GM19239 (cell line): Measurements from ENCODE around the gene HBG2.
"Not testable (repeated sequence)": the region's sequence is repeated elsewhere in the genome, so short reads cannot be mapped to it uniquely, and the experiment has no call there.

ENCODE experiments used
- DNase-seq: peaks from one replicate; pipeline ENCODE4 v3.0.0; 2011; ENCODE audit warnings: low spot score; ENCODE audit not compliant: insufficient read length
- FAIRE-seq: peaks from 2 replicates; lab custom pipeline; 2011; peaks lifted over from hg19 to GRCh38; lab: Jason Lieb, UNC

Gene HBG2

DNA sequence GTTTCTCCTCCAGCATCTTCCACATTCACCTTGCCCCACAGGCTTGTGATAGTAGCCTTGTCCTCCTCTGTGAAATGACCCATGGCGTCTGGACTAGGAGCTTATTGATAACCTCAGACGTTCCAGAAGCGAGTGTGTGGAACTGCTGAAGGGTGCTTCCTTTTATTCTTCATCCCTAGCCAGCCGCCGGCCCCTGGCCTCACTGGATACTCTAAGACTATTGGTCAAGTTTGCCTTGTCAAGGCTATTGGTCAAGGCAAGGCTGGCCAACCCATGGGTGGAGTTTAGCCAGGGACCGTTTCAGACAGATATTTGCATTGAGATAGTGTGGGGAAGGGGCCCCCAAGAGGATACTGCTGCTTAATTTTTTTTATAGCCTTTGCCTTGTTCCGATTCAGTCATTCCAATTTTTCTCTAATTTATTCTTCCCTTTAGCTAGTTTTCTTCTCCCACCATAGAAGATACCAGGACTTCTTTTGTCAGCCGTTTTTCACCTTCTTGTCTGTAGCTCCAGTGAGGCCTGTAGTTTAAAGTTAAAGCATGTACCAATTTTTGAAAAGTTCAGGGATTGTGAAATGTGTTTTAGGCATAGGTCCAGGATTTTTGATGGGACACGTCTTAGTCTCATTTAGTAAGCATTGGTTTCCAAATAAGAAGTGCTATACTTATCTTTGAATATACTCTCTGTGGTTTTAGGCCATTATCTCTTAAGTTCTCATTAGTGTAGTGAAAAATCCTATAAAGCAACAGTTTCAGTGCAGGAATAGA lies at the start of gene HBG2:
Gene HBG2 (minus strand): TSS at position 136 of the 768 bp plus-strand sequence. CDS start 53 bp downstream, at position 83.
- DNase-seq = not testable (repeated sequence)
- FAIRE-seq = peak; percentile 62

GRCh38 chr11:5304046-5304445 lies 49.5 kb upstream of the HBG2 start:
- no peak for DNase-seq
- no peak for FAIRE-seq

GRCh38 chr11:5303626-5304025 lies 49.0 kb upstream of the HBG2 start:
- DNase-seq = no peak
- FAIRE-seq = no peak

DNA sequence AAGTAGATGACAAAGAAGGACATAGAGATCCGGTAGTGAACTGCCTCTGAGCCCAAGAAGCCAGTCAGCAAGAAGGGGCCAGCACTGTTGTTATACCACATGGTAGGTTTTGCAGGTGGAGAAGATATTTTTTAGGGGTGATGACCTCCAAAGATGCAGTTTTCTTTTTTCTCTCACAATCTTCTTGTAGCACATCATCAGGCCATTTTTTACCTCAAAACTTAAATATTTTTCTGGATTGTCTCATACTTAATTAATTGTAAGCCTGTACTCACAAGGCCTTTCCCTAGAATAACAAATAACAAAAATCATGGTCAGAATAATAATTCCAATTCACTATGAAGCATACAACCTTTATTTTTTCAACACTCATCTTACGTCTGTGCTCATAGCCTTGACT lies 47.3 kb upstream of the HBG2 start, which contains the start of gene OR51B4:
Gene OR51B4 (minus strand): TSS at position 101 of the 400 bp plus-strand sequence. CDS start 0 bp downstream, at position 101.
- no peak for FAIRE-seq
- DNase-seq = no peak

DNA sequence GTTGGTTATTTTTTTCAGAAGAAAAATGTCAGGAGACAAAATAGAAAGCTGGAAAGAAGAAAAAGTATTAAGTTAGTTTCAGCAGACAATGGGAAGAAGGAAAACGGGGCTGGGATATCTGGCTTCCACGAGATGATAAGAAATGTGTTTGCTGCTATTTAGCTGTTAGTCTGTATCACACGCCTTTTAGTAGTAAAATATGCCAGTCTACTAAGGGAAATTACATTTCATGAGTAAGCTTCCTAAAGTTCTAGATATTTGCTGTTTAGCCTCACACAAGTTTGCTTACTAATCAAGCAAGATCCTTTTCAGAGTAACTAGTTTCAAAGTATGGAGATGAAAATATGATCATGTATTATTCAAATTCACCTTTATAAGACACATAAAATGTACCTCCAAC lies 45.7 kb upstream of the HBG2 start:
- FAIRE-seq (no peak), DNase-seq (no peak)

- no peak for DNase-seq
- FAIRE-seq = no peak
These were observed 43.9 kb upstream of the HBG2 start for GRCh38 chr11:5298451-5298850.

- FAIRE-seq (no peak), DNase-seq (no peak)
These were observed 43.2 kb upstream of the HBG2 start for GRCh38 chr11:5297721-5298323.

- DNase-seq, FAIRE-seq: not testable (repeated sequence)
These were observed 39.9 kb upstream of the HBG2 start for GRCh38 chr11:5294342-5294995.

DNA sequence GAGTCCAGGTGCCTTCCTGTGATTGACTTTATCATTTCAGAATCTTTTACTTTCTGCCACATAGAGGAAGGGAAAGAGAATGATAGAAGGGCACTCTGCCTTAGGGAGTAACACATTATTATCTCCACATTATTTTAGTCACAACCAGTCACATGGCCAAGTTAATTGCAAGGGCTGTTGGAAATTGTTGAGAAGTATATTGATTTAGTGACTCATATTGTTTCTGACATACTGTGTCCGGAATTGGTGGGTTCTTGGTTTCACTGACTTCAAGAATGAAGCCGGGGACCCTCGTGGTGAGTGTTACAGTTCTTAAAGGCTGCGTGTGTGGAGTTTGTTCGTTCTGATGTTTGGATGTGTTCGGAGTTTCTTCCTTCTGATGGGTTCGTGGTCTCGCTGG lies 38.4 kb upstream of the HBG2 start:
- no peak for DNase-seq
- no peak for FAIRE-seq

DNA sequence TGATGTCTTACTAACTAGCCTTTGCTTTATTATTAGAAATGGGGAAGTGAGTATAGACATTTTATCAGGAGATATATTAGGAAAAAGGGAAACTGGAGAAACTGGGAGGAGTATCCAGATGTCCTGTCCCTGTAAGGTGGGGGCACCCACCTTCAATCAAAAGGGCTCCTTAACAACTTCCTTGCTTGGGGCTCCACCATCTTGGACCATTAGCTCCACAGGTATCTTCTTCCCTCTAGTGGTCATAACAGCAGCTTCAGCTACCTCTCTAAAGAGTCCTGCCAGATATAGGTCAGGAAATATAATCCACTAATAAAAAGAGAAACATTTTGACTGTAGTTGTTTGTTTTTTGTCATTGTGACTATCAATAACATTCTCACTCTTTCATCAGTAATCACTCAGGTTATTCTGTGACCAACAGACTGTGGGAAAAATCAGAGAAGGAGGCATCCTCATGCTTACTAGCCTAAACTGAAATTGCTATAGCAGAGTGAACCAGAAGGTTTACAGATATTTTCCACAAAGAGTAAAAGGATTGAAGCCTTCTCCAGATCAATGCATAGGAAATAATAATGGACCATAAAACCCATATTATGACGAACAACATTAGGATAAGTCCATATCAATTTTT lies 36.7 kb upstream of the HBG2 start:
- DNase-seq (peak; percentile 25), FAIRE-seq (peak; percentile 11)

DNA sequence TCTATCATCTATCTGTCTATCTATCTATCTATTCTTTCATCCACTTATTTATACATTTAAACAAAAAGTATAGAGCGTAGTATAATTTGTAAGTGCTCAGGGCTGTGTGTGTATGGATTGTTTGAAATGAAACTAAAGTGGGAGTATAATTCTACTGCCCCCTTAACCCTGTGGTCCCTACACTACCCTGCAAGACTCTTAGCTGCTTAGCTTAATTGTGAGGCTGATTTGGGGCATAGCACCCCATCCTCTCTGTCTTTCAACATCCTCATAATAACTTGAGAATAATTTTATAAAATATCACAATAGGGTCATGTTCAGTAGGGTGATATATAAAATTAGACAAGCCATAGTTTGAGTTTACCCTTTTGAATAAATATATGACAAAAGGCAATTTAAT lies 35.5 kb upstream of the HBG2 start:
- FAIRE-seq (no peak), DNase-seq (no peak)

GRCh38 chr11:5289696-5290095 lies 35.1 kb upstream of the HBG2 start:
- FAIRE-seq (no peak), DNase-seq (no peak)

DNA sequence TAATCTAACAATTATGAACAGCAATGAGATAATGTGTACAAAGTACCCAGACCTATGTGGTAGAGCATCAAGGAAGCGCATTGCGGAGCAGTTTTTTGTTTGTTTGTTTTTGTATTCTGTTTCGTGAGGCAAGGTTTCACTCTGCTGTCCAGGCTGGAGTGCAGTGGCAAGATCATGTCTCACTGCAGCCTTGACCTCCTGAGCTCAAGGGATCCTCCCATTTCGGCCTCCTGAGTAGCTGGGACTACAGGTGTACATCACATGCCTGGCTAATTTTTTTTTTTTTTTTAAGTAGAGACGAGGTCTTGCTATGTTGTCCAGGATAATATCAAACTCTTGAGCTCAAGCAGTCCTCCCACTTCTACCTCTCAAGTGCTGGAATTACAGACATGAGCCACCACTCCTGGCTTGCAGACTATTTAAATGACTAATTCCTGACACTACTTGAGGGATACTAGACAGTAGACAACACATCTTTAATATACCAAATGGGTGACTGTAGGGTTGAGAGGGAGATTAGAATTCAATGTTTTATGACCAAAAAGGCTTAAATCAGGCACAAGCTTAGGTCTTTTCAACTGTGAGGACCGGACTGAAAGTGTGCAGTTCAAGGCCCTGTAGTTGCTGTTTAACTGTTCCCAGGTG lies 34.4 kb upstream of the HBG2 start:
- FAIRE-seq (no peak), DNase-seq (no peak)

DNA sequence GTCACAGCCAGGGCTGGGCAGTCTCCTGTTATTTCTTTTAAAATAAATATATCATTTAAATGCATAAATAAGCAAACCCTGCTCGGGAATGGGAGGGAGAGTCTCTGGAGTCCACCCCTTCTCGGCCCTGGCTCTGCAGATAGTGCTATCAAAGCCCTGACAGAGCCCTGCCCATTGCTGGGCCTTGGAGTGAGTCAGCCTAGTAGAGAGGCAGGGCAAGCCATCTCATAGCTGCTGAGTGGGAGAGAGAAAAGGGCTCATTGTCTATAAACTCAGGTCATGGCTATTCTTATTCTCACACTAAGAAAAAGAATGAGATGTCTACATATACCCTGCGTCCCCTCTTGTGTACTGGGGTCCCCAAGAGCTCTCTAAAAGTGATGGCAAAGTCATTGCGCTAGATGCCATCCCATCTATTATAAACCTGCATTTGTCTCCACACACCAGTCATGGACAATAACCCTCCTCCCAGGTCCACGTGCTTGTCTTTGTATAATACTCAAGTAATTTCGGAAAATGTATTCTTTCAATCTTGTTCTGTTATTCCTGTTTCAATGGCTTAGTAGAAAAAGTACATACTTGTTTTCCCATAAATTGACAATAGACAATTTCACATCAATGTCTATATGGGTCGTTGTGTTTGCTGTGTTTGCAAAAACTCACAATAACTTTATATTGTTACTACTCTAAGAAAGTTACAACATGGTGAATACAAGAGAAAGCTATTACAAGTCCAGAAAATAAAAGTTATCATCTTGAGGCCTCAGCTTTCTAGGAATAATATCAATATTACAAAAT lies 33.7 kb upstream of the HBG2 start:
- no peak for DNase-seq

DNA sequence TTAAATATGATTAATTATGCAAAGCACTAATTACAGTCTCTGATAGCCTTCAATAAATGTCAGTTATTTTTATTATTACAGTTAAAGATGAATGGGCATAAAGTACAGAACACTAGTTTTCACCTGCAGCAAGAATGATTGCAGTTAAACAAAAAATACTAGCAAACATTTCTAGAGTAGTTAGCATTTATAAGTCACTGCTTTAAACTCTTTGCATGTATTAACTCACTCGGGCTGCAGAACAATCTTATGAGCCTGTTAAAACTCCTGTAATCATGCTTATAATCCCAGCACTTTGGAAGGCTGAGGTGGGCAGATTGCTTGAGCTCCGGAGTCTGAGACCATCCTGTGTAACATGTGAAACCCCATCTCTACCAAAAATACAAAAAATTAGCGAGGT lies 32.3 kb upstream of the HBG2 start:
- no peak for FAIRE-seq
- no peak for DNase-seq

More for the DNA sequence above, 33.7 kb upstream of the HBG2 start:
- no peak for FAIRE-seq

DNA sequence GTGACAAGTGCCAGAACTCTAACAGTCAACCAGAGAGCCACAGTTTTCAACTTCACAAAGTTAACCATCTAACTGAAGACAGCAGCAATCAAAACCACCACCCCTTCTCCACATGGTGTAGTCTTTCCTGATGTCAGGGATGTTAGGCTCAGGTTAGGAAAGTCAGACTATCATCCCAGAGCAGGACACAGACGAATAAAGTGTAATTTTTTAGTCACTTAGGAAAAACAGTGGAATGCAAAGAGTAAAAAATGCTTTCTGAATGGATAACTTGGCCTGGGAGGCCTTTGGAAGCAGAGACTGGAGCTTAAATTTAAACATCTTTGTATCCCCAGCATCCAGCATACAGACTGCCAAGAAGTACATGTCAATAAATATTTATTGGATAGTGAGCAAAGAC lies 31.8 kb upstream of the HBG2 start:
- no peak for FAIRE-seq
- DNase-seq = no peak

DNA sequence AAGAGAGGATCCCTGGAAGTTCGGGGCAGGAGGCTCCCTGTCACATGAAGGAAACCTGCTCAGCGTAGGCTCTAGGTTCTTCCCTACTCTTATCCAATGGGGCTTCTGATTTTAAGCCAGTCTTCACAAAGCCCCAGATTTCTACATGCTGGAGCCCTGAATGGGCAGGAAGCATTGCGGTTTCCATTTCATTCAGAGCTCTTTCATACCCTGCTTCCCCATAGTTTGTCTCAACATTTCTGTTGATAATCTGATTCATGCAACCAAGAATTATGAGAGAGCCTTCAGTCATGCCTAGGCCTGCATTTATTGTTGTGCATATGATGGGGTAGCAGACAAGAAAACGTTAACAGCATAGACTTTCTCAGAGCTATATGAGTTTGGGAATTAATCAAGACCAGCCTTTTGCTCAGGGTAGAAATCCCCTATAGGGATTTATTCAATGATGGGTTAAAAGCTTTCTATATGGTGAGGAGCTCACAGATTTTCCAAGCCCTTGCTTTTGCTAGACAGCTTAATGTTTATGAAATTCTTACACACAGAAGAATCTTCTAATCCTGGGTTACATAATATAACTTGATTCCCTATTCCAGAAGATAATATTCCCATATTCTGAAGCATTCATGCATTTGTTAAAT lies 31.2 kb upstream of the HBG2 start:
- no peak for DNase-seq
- FAIRE-seq = no peak

DNA sequence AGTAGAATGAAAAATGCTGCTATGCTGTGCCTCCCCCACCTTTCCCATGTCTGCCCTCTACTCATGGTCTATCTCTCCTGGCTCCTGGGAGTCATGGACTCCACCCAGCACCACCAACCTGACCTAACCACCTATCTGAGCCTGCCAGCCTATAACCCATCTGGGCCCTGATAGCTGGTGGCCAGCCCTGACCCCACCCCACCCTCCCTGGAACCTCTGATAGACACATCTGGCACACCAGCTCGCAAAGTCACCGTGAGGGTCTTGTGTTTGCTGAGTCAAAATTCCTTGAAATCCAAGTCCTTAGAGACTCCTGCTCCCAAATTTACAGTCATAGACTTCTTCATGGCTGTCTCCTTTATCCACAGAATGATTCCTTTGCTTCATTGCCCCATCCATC lies 30.1 kb upstream of the HBG2 start:
- DNase-seq (no peak), FAIRE-seq (no peak)

DNA sequence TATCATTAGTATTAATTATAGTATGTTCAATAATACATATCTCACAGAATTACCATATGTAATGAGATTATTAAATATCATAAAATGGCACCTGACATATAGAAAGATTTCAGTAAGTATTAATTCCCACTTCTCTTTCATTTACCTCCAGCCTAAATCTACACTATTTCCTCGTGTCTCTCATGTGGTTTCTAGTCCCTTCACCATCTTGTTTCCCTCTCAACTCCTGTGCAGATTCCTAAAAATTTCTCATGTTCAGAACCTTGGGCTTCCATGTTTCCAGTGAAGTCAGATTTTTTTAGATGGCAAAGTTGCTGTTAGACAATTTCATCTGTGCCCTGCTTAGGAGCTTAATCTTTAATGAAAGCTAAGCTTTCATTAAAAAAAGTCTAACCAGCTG lies 29.3 kb upstream of the HBG2 start:
- FAIRE-seq (no peak), DNase-seq (no peak)
